Measurements from ENCODE around the gene ABR. TPM values are rescaled to one million over a fixed set of nuclear protein-coding genes. Genes with fewer than 3 reads are reported as not detected.

Gene ABR
- total RNA-seq, 4 donors from 2014 or later, result 286 to 1,099 (median 522) TPM

DNA sequence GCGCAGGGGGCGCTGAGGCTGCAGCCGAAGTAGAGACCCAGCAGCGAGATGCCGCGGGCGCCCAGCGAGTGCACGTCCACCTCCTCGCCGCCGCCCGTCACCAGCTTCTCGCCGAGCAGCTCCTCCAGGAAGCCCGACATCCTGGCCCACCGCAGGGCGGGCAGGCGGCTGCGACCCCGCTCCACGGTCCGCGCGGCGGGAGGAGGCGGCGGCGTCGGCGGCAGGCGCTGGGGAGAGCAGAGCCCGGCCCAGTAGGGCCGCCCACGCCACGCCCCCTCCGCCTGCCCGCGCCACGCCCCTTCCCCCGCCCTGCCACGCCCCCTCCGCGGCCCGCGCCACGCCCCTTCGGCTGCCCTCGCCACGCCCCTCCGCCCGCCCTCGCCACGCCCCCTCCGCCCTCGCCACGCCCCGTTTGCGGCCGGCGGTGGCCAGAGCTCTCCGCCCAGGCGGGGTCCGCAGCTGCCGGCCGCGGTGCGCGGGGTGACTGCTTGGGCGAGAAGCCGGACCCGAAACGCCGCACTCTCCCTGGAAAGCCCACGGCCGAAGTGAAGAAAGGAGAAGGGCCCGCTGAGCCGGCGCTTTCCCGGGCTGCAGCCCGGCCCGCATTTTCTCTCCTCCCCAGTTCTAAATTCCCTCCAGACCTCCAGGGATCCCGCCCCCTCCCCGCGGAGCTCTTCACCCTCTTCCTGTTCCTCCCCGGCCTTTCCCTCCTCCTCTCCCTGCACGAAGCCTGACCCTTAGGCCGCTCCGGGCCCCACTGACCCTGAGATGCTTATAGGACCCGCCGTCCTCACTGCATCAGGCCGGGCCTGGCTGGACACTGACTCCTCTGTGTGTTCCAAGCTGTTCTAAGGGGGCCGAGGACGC, 200.0 kb downstream of the ABR start, which contains the start of gene NXN:
Gene NXN, minus strand, starts transcription at position 238 of the 867 bp plus-strand sequence.
- in situ Hi-C loops (cut with MboI; ENCODE audit: low pct_ligation_motif_present in 1 of 4, low pct_unique_long_range_greater_than_20kb in 1 of 4, low sequenced_read_pairs in 3 of 4) (loop anchor here (10.0 kb wide), 2 partner anchors 185 to 195 kb away; partner anchors contain the start of genes GLOD4 (in 2 of the 4) and MRM3 (in 2 of the 4)), intact Hi-C loops (cut with DNase I; ENCODE audit: low total_unique reads) (loop anchor here (10.0 kb wide), 2 partner anchors 65 to 95 kb away; no protein-coding TSS in a partner anchor)
- peak; percentile 92 for DNase-seq
- 2% methylated on average over 47 of the region's 94 CpGs; no CpG with 5 or more reads in 1 of the 2 donors for WGBS, 2 donors (ENCODE audit: low coverage in 1 of 2)
- H3K9me3 ChIP-seq, result no peaks in the 10 kb centered on the region
- H3K4me1 ChIP-seq, result peaks cover 0 to 37% (median 20%) of the 10 kb centered on the region in 4 donors
- no peaks in the 10 kb centered on the region for H3K36me3 ChIP-seq
- peak within 1 kb of the TSS; percentile 56 to 84 (median 68) for H3K4me3 ChIP-seq
- TF ChIP-seq EP300 (IDR thresholded peaks at IDR 0.05; ENCODE audit: low read depth) (no peak), POLR2A (IDR thresholded peaks at IDR 0.05) (peak; percentile 27), POLR2AphosphoS5 (IDR thresholded peaks at IDR 0.05) (peak; percentile 28 to 76 (median 54))
- TF ChIP-seq, protein P1, sequence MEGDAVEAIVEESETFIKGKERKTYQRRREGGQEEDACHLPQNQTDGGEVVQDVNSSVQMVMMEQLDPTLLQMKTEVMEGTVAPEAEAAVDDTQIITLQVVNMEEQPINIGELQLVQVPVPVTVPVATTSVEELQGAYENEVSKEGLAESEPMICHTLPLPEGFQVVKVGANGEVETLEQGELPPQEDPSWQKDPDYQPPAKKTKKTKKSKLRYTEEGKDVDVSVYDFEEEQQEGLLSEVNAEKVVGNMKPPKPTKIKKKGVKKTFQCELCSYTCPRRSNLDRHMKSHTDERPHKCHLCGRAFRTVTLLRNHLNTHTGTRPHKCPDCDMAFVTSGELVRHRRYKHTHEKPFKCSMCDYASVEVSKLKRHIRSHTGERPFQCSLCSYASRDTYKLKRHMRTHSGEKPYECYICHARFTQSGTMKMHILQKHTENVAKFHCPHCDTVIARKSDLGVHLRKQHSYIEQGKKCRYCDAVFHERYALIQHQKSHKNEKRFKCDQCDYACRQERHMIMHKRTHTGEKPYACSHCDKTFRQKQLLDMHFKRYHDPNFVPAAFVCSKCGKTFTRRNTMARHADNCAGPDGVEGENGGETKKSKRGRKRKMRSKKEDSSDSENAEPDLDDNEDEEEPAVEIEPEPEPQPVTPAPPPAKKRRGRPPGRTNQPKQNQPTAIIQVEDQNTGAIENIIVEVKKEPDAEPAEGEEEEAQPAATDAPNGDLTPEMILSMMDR (IDR thresholded peaks at IDR 0.05), result no peak
- H3K27me3 ChIP-seq, result peaks cover 34% of the 10 kb centered on the region
- peak within 1 kb of the TSS; percentile 80 to 91 (median 90) for H3K27ac ChIP-seq

DNA sequence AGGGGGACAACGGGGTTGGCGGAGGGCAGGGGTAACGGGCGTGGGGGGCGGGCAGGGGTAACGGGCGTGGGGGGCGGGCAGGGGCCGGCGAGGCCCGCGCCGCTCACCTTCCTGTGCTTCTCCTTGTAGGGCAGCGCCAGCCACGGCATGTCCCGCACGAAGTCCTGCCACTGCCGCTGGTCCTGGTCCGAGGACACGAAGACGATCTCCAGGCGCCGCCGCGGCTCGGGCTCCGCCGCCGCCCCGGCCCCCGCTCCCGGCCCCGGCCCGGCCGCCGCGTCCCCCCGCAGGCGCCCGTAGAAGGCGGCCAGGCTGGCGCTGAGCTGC, 200.6 kb downstream of the ABR start:
- Histone ChIP-seq H3K27ac (peak overlapping the region; percentile 80 to 91 (median 90)), H3K9me3 (no peaks in the 10 kb centered on the region), H3K4me1 (peaks cover 0 to 37% (median 20%) of the 10 kb centered on the region in 4 donors), H3K4me3 (peak overlapping the region; percentile 56 to 84 (median 60)), H3K36me3 (no peaks in the 10 kb centered on the region), H3K27me3 (peaks cover 34% of the 10 kb centered on the region)
- 0% methylated on average over 10 of the region's 42 CpGs; no CpG with 5 or more reads in 1 of the 2 donors for WGBS, 2 donors (ENCODE audit: low coverage in 1 of 2)
- in situ Hi-C loops (cut with MboI; ENCODE audit: low pct_ligation_motif_present in 1 of 4, low pct_unique_long_range_greater_than_20kb in 1 of 4, low sequenced_read_pairs in 3 of 4), result no loop called here
- DNase-seq, result no peak
- TF ChIP-seq POLR2AphosphoS5 (IDR thresholded peaks at IDR 0.05), result no peak
- intact Hi-C loops (cut with DNase I; ENCODE audit: low total_unique reads), result loop anchor here (10.0 kb wide), 2 partner anchors 64 to 94 kb away; no protein-coding TSS in a partner anchor

DNA sequence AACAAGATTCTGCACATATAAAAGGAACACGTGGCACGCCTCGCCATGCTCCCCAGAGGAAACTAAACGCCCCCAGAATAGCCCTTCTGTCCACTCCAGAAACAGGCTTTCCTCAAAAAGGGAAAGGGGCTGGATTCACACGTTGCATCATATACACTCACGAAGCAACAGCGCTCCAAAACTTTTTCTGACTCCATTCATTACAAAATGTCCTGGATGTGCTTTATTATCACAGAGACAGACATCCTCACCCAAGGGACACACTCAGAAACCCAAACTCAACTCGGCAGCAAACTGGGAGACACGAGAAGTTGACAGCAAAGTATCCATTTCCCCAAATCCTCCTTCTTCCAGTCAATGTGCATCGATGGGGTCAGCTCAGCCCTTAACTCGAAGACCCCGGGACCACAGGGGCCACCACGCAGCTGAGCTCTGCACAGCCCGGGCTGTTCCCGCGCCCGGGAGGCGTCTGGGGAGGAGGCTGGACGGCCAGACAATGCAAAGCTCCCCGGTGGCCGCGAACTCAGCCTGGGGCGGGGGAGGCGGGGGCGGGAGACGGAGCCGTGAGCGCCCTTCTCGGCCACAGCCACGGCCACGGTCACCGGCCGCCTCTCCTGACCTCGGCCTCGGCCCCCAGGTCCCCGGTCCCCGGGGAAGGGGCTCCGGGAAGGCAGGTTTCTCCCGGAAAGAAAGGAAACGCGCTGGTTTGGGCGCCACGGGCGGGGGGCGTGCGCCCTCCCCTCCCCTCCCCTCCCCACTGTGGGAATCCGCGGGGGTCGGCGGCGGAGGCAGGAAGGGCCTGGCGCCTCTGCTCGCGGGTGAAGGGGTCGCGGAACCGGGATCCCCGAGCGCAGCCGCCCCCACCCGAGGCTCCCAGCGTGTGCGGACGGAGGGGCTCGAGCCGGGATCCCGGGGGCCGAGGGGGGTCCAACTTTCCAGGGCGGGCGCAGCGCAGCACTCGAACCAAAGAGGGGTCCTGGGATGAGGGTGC, 201.4 kb downstream of the ABR start:
- in situ Hi-C loops (cut with MboI; ENCODE audit: low pct_ligation_motif_present in 1 of 4, low pct_unique_long_range_greater_than_20kb in 1 of 4, low sequenced_read_pairs in 3 of 4), result no loop called here
- H3K27ac ChIP-seq, result peak overlapping the region; percentile 80 to 91 (median 90)
- no peaks in the 10 kb centered on the region for H3K36me3 ChIP-seq
- peak overlapping the region; percentile 56 to 84 (median 68) for H3K4me3 ChIP-seq
- intact Hi-C loops (cut with DNase I; ENCODE audit: low total_unique reads), result loop anchor here (10.0 kb wide), 2 partner anchors 64 to 94 kb away; no protein-coding TSS in a partner anchor
- H3K27me3 ChIP-seq, result peaks cover 34% of the 10 kb centered on the region
- H3K9me3 ChIP-seq, result no peaks in the 10 kb centered on the region
- 3 to 6% methylated on average over 9 to 44 of the region's 72 CpGs for WGBS, 2 donors (ENCODE audit: low coverage in 1 of 2)
- TF ChIP-seq EP300 (IDR thresholded peaks at IDR 0.05; ENCODE audit: low read depth) (no peak), POLR2AphosphoS5 (IDR thresholded peaks at IDR 0.05) (peak; percentile 7 to 24 (median 8))
- H3K4me1 ChIP-seq, result peaks cover 0 to 37% (median 20%) of the 10 kb centered on the region in 4 donors
- no peak for DNase-seq

DNA sequence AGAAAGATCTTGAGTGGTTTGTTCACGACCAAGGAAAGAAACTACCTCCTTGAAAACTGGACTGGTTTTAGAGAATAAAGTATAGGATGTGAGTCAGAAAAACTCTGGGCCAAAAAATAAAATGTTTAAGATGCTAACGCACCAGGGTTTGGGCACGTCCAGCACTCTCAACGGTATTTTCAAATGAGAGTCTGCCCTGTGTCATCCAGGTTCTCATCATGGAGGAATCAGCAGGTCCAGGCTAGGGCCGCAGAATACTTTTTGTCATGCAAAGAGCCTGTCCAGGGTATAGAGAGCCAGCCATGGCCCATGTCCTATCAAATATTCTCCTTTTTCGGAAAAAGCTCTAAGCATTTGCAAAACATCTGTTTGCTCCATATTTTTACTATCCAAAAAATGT, 202.6 kb downstream of the ABR start:
- DNase-seq, result no peak
- WGBS, 2 donors (ENCODE audit: low coverage in 1 of 2), result 71% methylated on average over 6 of the region's 6 CpGs
- in situ Hi-C loops (cut with MboI; ENCODE audit: low pct_ligation_motif_present in 1 of 4, low pct_unique_long_range_greater_than_20kb in 1 of 4, low sequenced_read_pairs in 3 of 4) (no loop called here), intact Hi-C loops (cut with DNase I; ENCODE audit: low total_unique reads) (loop anchor here (10.0 kb wide), 2 partner anchors 62 to 92 kb away; no protein-coding TSS in a partner anchor)
- H3K4me1 ChIP-seq, result peaks cover 0 to 37% (median 20%) of the 10 kb centered on the region in 4 donors
- no peaks in the 10 kb centered on the region for H3K9me3 ChIP-seq
- peak overlapping the region; percentile 80 to 91 (median 90) for H3K27ac ChIP-seq
- H3K27me3 ChIP-seq, result peaks cover 34% of the 10 kb centered on the region
- peak overlapping the region in 1 of 4 donors; percentile 84 for H3K4me3 ChIP-seq
- TF ChIP-seq, protein P1 (IDR thresholded peaks at IDR 0.05), result no peak
- TF ChIP-seq POLR2A (IDR thresholded peaks at IDR 0.05) (no peak), EP300 (IDR thresholded peaks at IDR 0.05; ENCODE audit: low read depth) (no peak), POLR2AphosphoS5 (IDR thresholded peaks at IDR 0.05) (no peak)
- H3K36me3 ChIP-seq, result no peaks in the 10 kb centered on the region

Measured in transverse colon (tissue), 4 donors.